Smooth muscle cell of the pulmonary artery (primary cell): ENCODE data around the gene INSL3. TPM values are rescaled to one million over a fixed set of nuclear protein-coding genes. Genes with fewer than 3 reads are reported as not detected.

Experiments
- total RNA-seq: library from RNA; depleted of rRNA; stranded (reverse); fragments of >200 nt; gene quantifications from 2 replicates; pipeline ENCODE4 v1.2.3, GENCODE V29; 2014

INSL3 gene, protein sequence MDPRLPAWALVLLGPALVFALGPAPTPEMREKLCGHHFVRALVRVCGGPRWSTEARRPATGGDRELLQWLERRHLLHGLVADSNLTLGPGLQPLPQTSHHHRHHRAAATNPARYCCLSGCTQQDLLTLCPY
- not detected in 2 replicates for total RNA-seq

DNA sequence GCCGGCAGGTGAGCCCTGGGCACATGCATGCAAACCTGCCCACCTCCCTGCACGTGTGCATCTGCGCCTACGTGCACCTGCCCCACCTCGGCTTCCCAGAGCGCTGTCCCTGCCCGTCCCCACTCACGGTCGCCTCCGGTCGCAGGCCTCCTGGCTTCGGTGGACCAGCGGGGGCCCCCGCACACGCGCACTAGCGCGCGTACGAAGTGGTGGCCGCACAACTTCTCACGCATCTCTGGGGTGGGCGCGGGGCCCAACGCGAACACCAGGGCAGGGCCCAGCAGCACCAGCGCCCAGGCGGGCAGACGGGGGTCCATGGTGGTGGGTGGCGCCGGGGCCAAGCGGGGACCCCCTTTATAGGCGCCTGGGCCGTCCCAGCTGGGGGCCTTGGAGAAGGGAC is at the start of gene INSL3:
Gene INSL3 (minus strand): TSS at position 330 of the 400 bp plus-strand sequence. CDS start 13 bp downstream, at position 317.

GRCh38 chr19:17859533-17860330 is 38.4 kb upstream of the INSL3 start, which contains the start of gene RPL18A:
RPL18A (plus strand) TSS chr19:17859910; CDS start chr19:17859957, 47 bp downstream.

DNA sequence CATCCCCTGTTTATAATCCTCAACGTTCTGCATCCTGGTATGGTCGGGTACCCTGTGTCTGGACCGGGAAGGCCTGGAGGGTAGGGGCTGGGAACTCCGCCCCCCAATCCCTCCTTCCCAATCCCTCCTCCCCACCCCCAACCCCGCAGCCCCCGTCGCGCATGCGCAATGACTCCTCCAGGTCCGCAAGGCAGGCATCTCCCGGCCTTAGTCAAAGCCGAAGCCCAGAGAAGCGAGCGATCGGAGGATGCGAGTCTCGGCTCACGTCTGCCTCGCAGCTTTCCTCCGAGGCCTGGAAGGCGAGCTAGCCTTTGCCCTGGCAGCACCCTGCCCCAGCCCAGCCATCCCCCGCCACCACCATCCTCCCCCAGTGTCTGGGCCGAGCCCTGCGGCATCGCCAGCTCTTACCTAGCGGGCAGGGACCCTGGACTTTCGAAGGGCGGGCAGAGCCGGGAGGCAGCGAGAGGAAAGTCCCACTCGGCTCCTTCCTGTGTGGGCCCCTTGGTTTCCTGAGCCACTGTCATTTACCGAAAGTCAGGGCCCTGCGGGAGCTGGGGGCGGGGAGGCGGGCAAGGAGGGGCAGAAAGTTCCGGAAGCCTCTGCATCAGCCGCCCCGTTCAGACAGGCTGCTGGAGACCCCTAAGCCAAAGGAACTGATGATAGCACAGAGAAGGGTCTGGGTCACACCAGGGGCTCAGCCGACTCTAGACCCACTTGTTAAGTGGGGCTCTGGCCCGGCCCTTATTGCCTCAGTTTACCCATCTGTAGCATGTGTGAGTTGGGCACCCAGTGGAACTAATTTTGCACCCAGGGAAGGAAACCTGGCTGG is 26.4 kb upstream of the INSL3 start, which contains the start of gene JAK3:
Gene JAK3 (minus strand): TSS at position 445 of the 829 bp plus-strand sequence. CDS start 3,565 bp downstream, outside the sequence.

DNA sequence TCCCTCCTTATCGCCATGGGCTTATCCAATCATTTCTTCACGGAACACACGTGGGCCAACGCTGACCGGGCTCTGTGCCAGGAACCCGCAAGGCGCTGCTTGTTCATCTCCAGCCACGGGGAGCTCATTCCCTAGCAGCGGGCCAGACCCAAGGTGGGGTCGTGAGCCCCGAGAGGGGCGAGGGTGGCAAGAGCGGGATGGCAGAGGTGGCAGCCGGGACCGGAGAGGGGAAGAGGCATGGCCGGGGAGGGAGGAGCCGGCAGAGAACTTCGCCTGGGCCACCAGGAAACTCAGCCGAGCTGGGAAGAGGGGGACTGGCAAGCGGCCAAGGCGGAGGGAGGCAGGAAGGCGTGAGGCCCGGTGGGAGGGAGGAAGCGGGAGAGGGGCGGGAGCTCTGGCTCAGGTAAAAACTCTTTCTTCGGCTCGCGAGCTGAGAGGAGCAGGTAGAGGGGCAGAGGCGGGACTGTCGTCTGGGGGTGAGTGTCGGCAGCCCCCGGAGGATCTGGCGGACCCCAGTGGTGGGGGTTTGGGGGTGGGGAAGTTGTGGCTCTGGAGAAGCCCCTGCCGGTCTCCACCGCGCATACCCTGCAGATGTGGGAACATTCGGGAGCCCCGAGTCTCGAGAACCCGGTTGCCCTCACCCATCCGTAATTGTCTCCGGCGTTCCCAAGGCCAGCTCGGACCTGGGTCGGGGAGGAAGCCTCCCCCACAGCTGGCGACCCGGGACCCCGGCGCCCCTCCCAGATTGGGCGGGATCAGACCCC is 26.4 kb downstream of the INSL3 start, which contains the start of gene B3GNT3:
Gene B3GNT3 (plus strand): TSS at position 408 of the 764 bp plus-strand sequence. CDS start 12,670 bp downstream, outside the sequence.

Other genes starting within 250 kb of the INSL3 start
- gene UNC13A, start 133.2 kb downstream of the INSL3 start, total RNA-seq = 5.4 and 6.5 TPM in 2 replicates
- 56.9 and 69.9 TPM in 2 replicates for gene MAP1S, start 102.0 kb downstream of the INSL3 start, total RNA-seq
- gene FCHO1, start 70.0 kb downstream of the INSL3 start, total RNA-seq = 0.17 and 0.65 TPM in 2 replicates
- not detected in 2 replicates for gene B3GNT3, start 26.4 kb downstream of the INSL3 start, total RNA-seq
- 7.1 and 8.9 TPM in 2 replicates for gene JAK3, start 26.5 kb upstream of the INSL3 start, total RNA-seq
- gene RPL18A, start 38.4 kb upstream of the INSL3 start, total RNA-seq = 884 and 1,013 TPM in 2 replicates
- gene SLC5A5, start 50.4 kb upstream of the INSL3 start, total RNA-seq = not detected in 2 replicates
- gene CCDC124, start 111.5 kb upstream of the INSL3 start, total RNA-seq = 31.9 and 36.4 TPM in 2 replicates
- gene KCNN1, start 145.6 kb upstream of the INSL3 start, total RNA-seq = 0.03 TPM in 1 of 2 replicates, not detected in the other
- gene ARRDC2, start 186.7 kb upstream of the INSL3 start, total RNA-seq = 11.0 and 15.1 TPM in 2 replicates